Naive thymus-derived CD4-positive, alpha-beta T cell (primary cell): ENCODE measurements around the gene KIF26B. TPM values are rescaled to one million over a fixed set of nuclear protein-coding genes. Genes with fewer than 3 reads are reported as not detected.

ENCODE experiments used
- ATAC-seq: fragments of 150-1000 bp; cut with Tn5 transposase; 2 replicates; pipeline ENCODE4 v1.10.0; 2021; ENCODE audit warnings: mild to moderate bottlenecking, moderate library complexity
- CTCF ChIA-PET: fragments of 350-600 bp; sonication (Branson Sonifier 250); formaldehyde crosslinking; loops from one replicate; lab custom pipeline; 2021; ENCODE audit warnings: antibody characterized with exemption; lab: Charles Lee
- POLR2A ChIA-PET: fragments of 350-600 bp; sonication (Branson Sonifier 250); formaldehyde crosslinking; loops from one replicate; lab custom pipeline; 2021; ENCODE audit warnings: antibody characterized with exemption, inconsistent platforms; lab: Charles Lee
- DNase-seq, 9 donors: peaks; one replicate each; pipeline versions ENCODE4 v3.0.0 to v3.0.0-alpha.2; 2020 to 2022; ENCODE audit warnings: mixed read lengths in 1 of 9
- H3K27ac ChIP-seq: one replicate; pipeline ENCODE4 v1.7.0; 2013; ENCODE audit warnings: mild to moderate bottlenecking, low read depth, low read length, moderate library complexity
- H3K27me3 ChIP-seq, 2 donors: one replicate each; pipeline ENCODE4 v1.7.0; 2013; ENCODE audit warnings: low read length in 2 of 2, mild to moderate bottlenecking in 2 of 2, moderate library complexity in 2 of 2; ENCODE audit not compliant: control insufficient read depth in 2 of 2, insufficient read depth in 2 of 2
- H3K36me3 ChIP-seq, 3 experiments: 1 replicate in 2 of 3; 2 replicates in 1 of 3; pipeline ENCODE4 v1.7.0; 2013; ENCODE audit warnings: low read length in 3 of 3, mild to moderate bottlenecking in 3 of 3, moderate library complexity in 1 of 3; ENCODE audit not compliant: insufficient read depth in 3 of 3, control insufficient read depth in 2 of 3
- H3K4me1 ChIP-seq, 2 donors: one replicate each; pipeline ENCODE4 v1.7.0; 2013; ENCODE audit warnings: low read length in 2 of 2, mild to moderate bottlenecking in 2 of 2, moderate library complexity in 1 of 2; ENCODE audit not compliant: control insufficient read depth in 2 of 2, insufficient read depth in 2 of 2
- H3K4me3 ChIP-seq: 2 replicates; pipeline ENCODE4 v1.7.0; 2013; ENCODE audit warnings: mild to moderate bottlenecking, low read length
- H3K9me3 ChIP-seq, 3 experiments: 1 replicate in 2 of 3; 2 replicates in 1 of 3; pipeline ENCODE4 v1.7.0; 2013; ENCODE audit warnings: low read length in 3 of 3; ENCODE audit not compliant: control insufficient read depth in 2 of 3
- H3K27ac Mint-ChIP-seq, 9 donors: one replicate each; pipeline ENCODE4 v1.8.0; 2020 to 2022; ENCODE audit warnings: mixed read lengths in 9 of 9, mild to moderate bottlenecking in 8 of 9, moderate library complexity in 5 of 9, inconsistent platforms in 2 of 9
- H3K27me3 Mint-ChIP-seq, 5 donors: one replicate each; pipeline ENCODE4 v1.8.0; 2021 to 2022; ENCODE audit warnings: mixed read lengths in 5 of 5, mild to moderate bottlenecking in 1 of 5
- H3K36me3 Mint-ChIP-seq, 5 donors: one replicate each; pipeline ENCODE4 v1.8.0; 2020 to 2022; ENCODE audit warnings: mixed read lengths in 5 of 5, mild to moderate bottlenecking in 3 of 5, inconsistent platforms in 1 of 5
- H3K4me1 Mint-ChIP-seq, 7 donors: one replicate each; pipeline ENCODE4 v1.8.0; 2020 to 2022; ENCODE audit warnings: mixed read lengths in 7 of 7, mild to moderate bottlenecking in 3 of 7, inconsistent platforms in 1 of 7
- H3K4me3 Mint-ChIP-seq, 10 donors: one replicate each; pipeline ENCODE4 v1.8.0; 2020 to 2022; ENCODE audit warnings: mild to moderate bottlenecking in 10 of 10, mixed read lengths in 10 of 10, moderate library complexity in 6 of 10, inconsistent platforms in 2 of 10
- H3K9me3 Mint-ChIP-seq, 11 donors: one replicate each; pipeline ENCODE4 v1.8.0; 2020 to 2022; ENCODE audit warnings: mixed read lengths in 11 of 11, mild to moderate bottlenecking in 4 of 11, inconsistent platforms in 1 of 11, moderate library complexity in 1 of 11
- intact Hi-C, 2 donors: fragments of 100-400 bp; cut with micrococcal nuclease; formaldehyde crosslinking; loops; one replicate each; pipeline ENCODE4 v1.15.1; 2023
- polyA plus RNA-seq, 2 donors: library from polyadenylated mRNA; unstranded; fragments of 300-500 nt; fragmentation: Illumina TruSeq; gene quantifications; one replicate each; pipeline ENCODE4 v1.2.3, GENCODE V29; 2021
- total RNA-seq, 6 experiments: library from RNA in 5 of 6; stranded (reverse) in 5 of 6; gene quantifications; 1 replicate in 5 of 6; 2 replicates in 1 of 6; pipeline ENCODE4 v1.2.3 and lab custom pipeline; 2021 to 2026

Gene KIF26B
- total and polyA plus RNA-seq, 7 experiments from 2014 or later = 0.06 to 0.24 (median 0.21) TPM; not detected in 4

GRCh38 chr1:245485996-245486395, 331.2 kb downstream of the KIF26B start:
- ChIA-PET POLR2A (no interaction called here), CTCF (no interaction called here)
- no peak overlapping the region for H3K27ac Mint-ChIP-seq
- no peaks in the 10 kb centered on the region for H3K36me3 Mint-ChIP-seq
- H3K4me1 ChIP-seq = no peaks in the 10 kb centered on the region
- H3K27ac ChIP-seq = no peak overlapping the region
- H3K4me1 Mint-ChIP-seq = peaks cover 0 to 3% (median 0%) of the 10 kb centered on the region in 7 donors
- no peak for DNase-seq
- intact Hi-C loops = no loop called here
- H3K27me3 Mint-ChIP-seq = peaks cover 0 to 13% (median 0%) of the 10 kb centered on the region in 5 donors
- no peak overlapping the region for H3K4me3 Mint-ChIP-seq
- H3K9me3 Mint-ChIP-seq = peaks cover 0 to 6% (median 0%) of the 10 kb centered on the region in 11 donors
- H3K4me3 ChIP-seq = no peak overlapping the region
- no peaks in the 10 kb centered on the region for H3K27me3 ChIP-seq
- H3K36me3 ChIP-seq = no peaks in the 10 kb centered on the region
- no peaks in the 10 kb centered on the region for H3K9me3 ChIP-seq
- no peak for ATAC-seq

- H3K4me1 Mint-ChIP-seq = peaks cover 0 to 3% (median 0%) of the 10 kb centered on the region in 7 donors
- peaks cover 0 to 13% (median under 1%) of the 10 kb centered on the region in 5 donors for H3K27me3 Mint-ChIP-seq
- H3K9me3 ChIP-seq = no peaks in the 10 kb centered on the region
- ChIA-PET CTCF (no interaction called here), POLR2A (no interaction called here)
- no peak for ATAC-seq
- no peaks in the 10 kb centered on the region for H3K36me3 Mint-ChIP-seq
- no peak for DNase-seq
- no peak overlapping the region for H3K27ac Mint-ChIP-seq
- H3K4me3 Mint-ChIP-seq = no peak overlapping the region
- H3K27ac ChIP-seq = no peak overlapping the region
- peaks cover 0 to 13% (median 0%) of the 10 kb centered on the region in 11 donors for H3K9me3 Mint-ChIP-seq
- H3K36me3 ChIP-seq = no peaks in the 10 kb centered on the region
- intact Hi-C loops = no loop called here
- H3K27me3 ChIP-seq = no peaks in the 10 kb centered on the region
- H3K4me1 ChIP-seq = no peaks in the 10 kb centered on the region
- H3K4me3 ChIP-seq = no peak overlapping the region
These were observed 332.1 kb downstream of the KIF26B start for GRCh38 chr1:245486775-245487470.

- no peak overlapping the region for H3K27ac Mint-ChIP-seq
- ATAC-seq (no peak), DNase-seq (no peak)
- intact Hi-C loops = no loop called here
- Histone ChIP-seq H3K9me3 (no peaks in the 10 kb centered on the region), H3K36me3 (no peaks in the 10 kb centered on the region), H3K4me3 (no peak overlapping the region), H3K27ac (no peak overlapping the region), H3K4me1 (no peaks in the 10 kb centered on the region), H3K27me3 (no peaks in the 10 kb centered on the region)
- peaks cover 0 to 2% (median 0%) of the 10 kb centered on the region in 5 donors for H3K36me3 Mint-ChIP-seq
- no peak overlapping the region for H3K4me3 Mint-ChIP-seq
- H3K4me1 Mint-ChIP-seq = peaks cover 0 to 3% (median 0%) of the 10 kb centered on the region in 7 donors
- CTCF ChIA-PET = no interaction called here
- H3K9me3 Mint-ChIP-seq = peaks cover 0 to 16% (median 0%) of the 10 kb centered on the region in 11 donors
- POLR2A ChIA-PET = no interaction called here
- peaks cover 0 to 13% (median 4%) of the 10 kb centered on the region in 5 donors for H3K27me3 Mint-ChIP-seq
These were observed 333.8 kb downstream of the KIF26B start for GRCh38 chr1:245488346-245489129.

- intact Hi-C loops = no loop called here
- Histone ChIP-seq H3K4me1 (no peaks in the 10 kb centered on the region), H3K4me3 (no peak overlapping the region), H3K36me3 (no peaks in the 10 kb centered on the region), H3K27ac (no peak overlapping the region), H3K27me3 (no peaks in the 10 kb centered on the region), H3K9me3 (no peaks in the 10 kb centered on the region)
- Mint-ChIP-seq H3K27ac (no peak overlapping the region), H3K4me3 (no peak overlapping the region), H3K27me3 (peaks cover 0 to 14% (median 4%) of the 10 kb centered on the region in 5 donors), H3K4me1 (peaks cover 0 to 3% (median 0%) of the 10 kb centered on the region in 7 donors), H3K9me3 (peaks cover 0 to 18% (median 0%) of the 10 kb centered on the region in 11 donors), H3K36me3 (peaks cover 0 to 3% (median 0%) of the 10 kb centered on the region in 5 donors)
- no peak for DNase-seq
- ChIA-PET CTCF (no interaction called here), POLR2A (no interaction called here)
- ATAC-seq = no peak
These were observed 335.1 kb downstream of the KIF26B start for GRCh38 chr1:245489838-245490237.

- Mint-ChIP-seq H3K4me1 (no peaks in the 10 kb centered on the region), H3K27ac (no peak overlapping the region), H3K4me3 (no peak overlapping the region), H3K36me3 (peaks cover 0 to 3% (median 0%) of the 10 kb centered on the region in 5 donors), H3K9me3 (peaks cover 0 to 18% (median 2%) of the 10 kb centered on the region in 11 donors), H3K27me3 (peaks cover 0 to 18% (median 5%) of the 10 kb centered on the region in 5 donors)
- ATAC-seq (no peak), DNase-seq (no peak)
- Histone ChIP-seq H3K27me3 (no peaks in the 10 kb centered on the region), H3K27ac (no peak overlapping the region), H3K4me3 (no peak overlapping the region), H3K36me3 (no peaks in the 10 kb centered on the region), H3K4me1 (no peaks in the 10 kb centered on the region), H3K9me3 (no peaks in the 10 kb centered on the region)
- ChIA-PET POLR2A (no interaction called here), CTCF (no interaction called here)
- intact Hi-C loops = no loop called here
These were observed 338.2 kb downstream of the KIF26B start for GRCh38 chr1:245493029-245493428.

GRCh38 chr1:245495681-245496080, 340.9 kb downstream of the KIF26B start:
- ChIA-PET CTCF (no interaction called here), POLR2A (no interaction called here)
- H3K27ac ChIP-seq = no peak overlapping the region
- H3K9me3 ChIP-seq = no peaks in the 10 kb centered on the region
- no peaks in the 10 kb centered on the region for H3K36me3 ChIP-seq
- Mint-ChIP-seq H3K27me3 (peaks cover 0 to 11% (median 3%) of the 10 kb centered on the region in 5 donors), H3K36me3 (peaks cover 0 to 3% (median 0%) of the 10 kb centered on the region in 5 donors), H3K9me3 (peaks cover 0 to 15% (median 2%) of the 10 kb centered on the region in 11 donors), H3K4me1 (no peaks in the 10 kb centered on the region), H3K4me3 (no peak overlapping the region), H3K27ac (no peak overlapping the region)
- intact Hi-C loops = no loop called here
- H3K4me1 ChIP-seq = no peaks in the 10 kb centered on the region
- no peaks in the 10 kb centered on the region for H3K27me3 ChIP-seq
- DNase-seq (no peak), ATAC-seq (no peak)
- H3K4me3 ChIP-seq = no peak overlapping the region
